ENCODE measurements around the gene GRB2.
A peak's percentile ranks its signal among the peaks of the same experiment; 100 is the strongest.
"Not testable (repeated sequence)": the region's sequence is repeated elsewhere in the genome, so short reads cannot be mapped to it uniquely, and the experiment has no call there.

GRB2 gene

GRCh38 chr17:75289115-75289831 is 116.2 kb downstream of the GRB2 start, which contains the start of gene SLC25A19:
Gene SLC25A19, minus strand, starts transcription at chr17:75289433. Its CDS starts 2,669 bp downstream, at chr17:75286764.
- peak within 1 kb of the TSS; percentile 89 for H3K4me3 ChIP-seq (ENCODE audit: control insufficient read depth, low read depth, low read length)
- peak; percentile 98 for DNase-seq (ENCODE audit: low read depth)
- no peak for TF ChIP-seq CTCF (conservative IDR thresholded peaks at IDR 0.05; ENCODE audit: control insufficient read depth, insufficient read depth, low read depth, low read length)

- TF ChIP-seq CTCF (conservative IDR thresholded peaks at IDR 0.05; ENCODE audit: control insufficient read depth, insufficient read depth, low read depth, low read length), result no peak
- no peak for DNase-seq (ENCODE audit: low read depth)
- H3K4me3 ChIP-seq (ENCODE audit: control insufficient read depth, low read depth, low read length), result peak overlapping the region; percentile 89
Observed at GRCh38 chr17:75288770-75289114, 116.7 kb downstream of the GRB2 start.

GRCh38 chr17:75288359-75288758 is 117.1 kb downstream of the GRB2 start:
- TF ChIP-seq CTCF (conservative IDR thresholded peaks at IDR 0.05; ENCODE audit: control insufficient read depth, insufficient read depth, low read depth, low read length), result no peak
- no peak for DNase-seq (ENCODE audit: low read depth)
- H3K4me3 ChIP-seq (ENCODE audit: control insufficient read depth, low read depth, low read length), result peak overlapping the region; percentile 89

GRCh38 chr17:75287221-75287620 is 118.3 kb downstream of the GRB2 start:
- no peak for TF ChIP-seq CTCF (conservative IDR thresholded peaks at IDR 0.05; ENCODE audit: control insufficient read depth, insufficient read depth, low read depth, low read length)
- DNase-seq (ENCODE audit: low read depth), result no peak
- no peak overlapping the region for H3K4me3 ChIP-seq (ENCODE audit: control insufficient read depth, low read depth, low read length)

GRCh38 chr17:75285123-75285522 is 120.4 kb downstream of the GRB2 start:
- TF ChIP-seq CTCF (conservative IDR thresholded peaks at IDR 0.05; ENCODE audit: control insufficient read depth, insufficient read depth, low read depth, low read length), result no peak
- DNase-seq (ENCODE audit: low read depth), result no peak
- no peak overlapping the region for H3K4me3 ChIP-seq (ENCODE audit: control insufficient read depth, low read depth, low read length)

GRCh38 chr17:75280189-75280588 is 125.3 kb downstream of the GRB2 start:
- H3K4me3 ChIP-seq (ENCODE audit: control insufficient read depth, low read depth, low read length); DNase-seq (ENCODE audit: low read depth): not testable (repeated sequence)

- DNase-seq (ENCODE audit: low read depth), result peak; percentile 28
- no peak overlapping the region for H3K4me3 ChIP-seq (ENCODE audit: control insufficient read depth, low read depth, low read length)
- TF ChIP-seq CTCF (conservative IDR thresholded peaks at IDR 0.05; ENCODE audit: control insufficient read depth, insufficient read depth, low read depth, low read length), result no peak
Observed at GRCh38 chr17:75277664-75278071, 127.8 kb downstream of the GRB2 start.

Data from fibroblast of mammary gland (primary cell).